ENCODE results near the gene C9orf152.

DNA sequence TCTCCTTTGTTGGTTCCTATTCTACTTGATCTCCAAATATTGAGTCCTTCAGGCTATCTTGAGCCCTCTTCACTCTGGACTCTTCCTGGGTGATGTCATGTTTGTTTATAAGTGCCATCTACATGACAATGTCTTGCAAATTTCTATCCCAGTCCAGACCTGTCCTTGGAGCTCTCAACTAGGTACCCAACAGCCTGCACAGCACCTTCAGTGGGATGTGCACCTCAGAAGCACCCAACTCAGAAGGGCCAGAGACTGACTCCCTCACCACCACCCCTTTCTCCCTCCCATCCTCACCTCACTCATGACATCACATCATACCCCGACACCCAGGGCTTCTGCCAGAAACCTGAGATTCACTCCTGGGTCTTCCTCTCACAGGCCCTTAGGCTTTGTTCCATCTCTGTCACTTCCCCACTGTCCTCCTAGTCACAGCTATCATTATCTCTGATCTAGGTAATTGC, 33.9 kb upstream of the C9orf152 start:
- TF ChIP-seq POLR2AphosphoS5 (IDR thresholded peaks at IDR 0.05; ENCODE audit: low read depth): no peak
- TF ChIP-seq CTCF (conservative IDR thresholded peaks at IDR 0.05; ENCODE audit: low read depth in 2 of 2): no peak
- TF ChIP-seq, protein P1, sequence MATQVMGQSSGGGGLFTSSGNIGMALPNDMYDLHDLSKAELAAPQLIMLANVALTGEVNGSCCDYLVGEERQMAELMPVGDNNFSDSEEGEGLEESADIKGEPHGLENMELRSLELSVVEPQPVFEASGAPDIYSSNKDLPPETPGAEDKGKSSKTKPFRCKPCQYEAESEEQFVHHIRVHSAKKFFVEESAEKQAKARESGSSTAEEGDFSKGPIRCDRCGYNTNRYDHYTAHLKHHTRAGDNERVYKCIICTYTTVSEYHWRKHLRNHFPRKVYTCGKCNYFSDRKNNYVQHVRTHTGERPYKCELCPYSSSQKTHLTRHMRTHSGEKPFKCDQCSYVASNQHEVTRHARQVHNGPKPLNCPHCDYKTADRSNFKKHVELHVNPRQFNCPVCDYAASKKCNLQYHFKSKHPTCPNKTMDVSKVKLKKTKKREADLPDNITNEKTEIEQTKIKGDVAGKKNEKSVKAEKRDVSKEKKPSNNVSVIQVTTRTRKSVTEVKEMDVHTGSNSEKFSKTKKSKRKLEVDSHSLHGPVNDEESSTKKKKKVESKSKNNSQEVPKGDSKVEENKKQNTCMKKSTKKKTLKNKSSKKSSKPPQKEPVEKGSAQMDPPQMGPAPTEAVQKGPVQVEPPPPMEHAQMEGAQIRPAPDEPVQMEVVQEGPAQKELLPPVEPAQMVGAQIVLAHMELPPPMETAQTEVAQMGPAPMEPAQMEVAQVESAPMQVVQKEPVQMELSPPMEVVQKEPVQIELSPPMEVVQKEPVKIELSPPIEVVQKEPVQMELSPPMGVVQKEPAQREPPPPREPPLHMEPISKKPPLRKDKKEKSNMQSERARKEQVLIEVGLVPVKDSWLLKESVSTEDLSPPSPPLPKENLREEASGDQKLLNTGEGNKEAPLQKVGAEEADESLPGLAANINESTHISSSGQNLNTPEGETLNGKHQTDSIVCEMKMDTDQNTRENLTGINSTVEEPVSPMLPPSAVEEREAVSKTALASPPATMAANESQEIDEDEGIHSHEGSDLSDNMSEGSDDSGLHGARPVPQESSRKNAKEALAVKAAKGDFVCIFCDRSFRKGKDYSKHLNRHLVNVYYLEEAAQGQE (IDR thresholded peaks at IDR 0.05; ENCODE audit: unreplicated experiment): no peak
- no peak for TF ChIP-seq EZH2phosphoT487 (IDR thresholded peaks at IDR 0.05; ENCODE audit: unreplicated experiment)
- no peak for TF ChIP-seq EZH2 (IDR thresholded peaks at IDR 0.05; ENCODE audit: low read depth, unreplicated experiment)
- TF ChIP-seq ZNF331 (CRISPR knock-in tag; IDR thresholded peaks at IDR 0.05; ENCODE audit: low read depth): no peak
- TF ChIP-seq CREB1 (CRISPR knock-in tag; IDR thresholded peaks at IDR 0.05; ENCODE audit: low read depth): 0 out of 2 replicates have a peak, but pooled peaks have one; percentile 13
- no peak for TF ChIP-seq STAT1 (IDR thresholded peaks at IDR 0.05; ENCODE audit: unreplicated experiment)
- no peak for TF ChIP-seq JUNB (IDR thresholded peaks at IDR 0.05; ENCODE audit: unreplicated experiment)
- no peak for TF ChIP-seq ETS1 (IDR thresholded peaks at IDR 0.05)
- TF ChIP-seq ZNF114 (CRISPR knock-in tag; IDR thresholded peaks at IDR 0.05): no peak
- no peak for TF ChIP-seq ZNF462 (CRISPR knock-in tag; IDR thresholded peaks at IDR 0.05)
